Spleen (tissue), 7 donors: Measurements from ENCODE around the gene PPP1R37.

Experiments used
- CTCF ChIP-seq, 11 experiments: fragments of 200-600 bp in 7 of 11; fragments of 450-650 bp in 4 of 11; sonication (generic) in 4 of 11; IDR thresholded peaks in 8 of 11; conservative IDR thresholded peaks in 3 of 11; 1 replicate in 7 of 11; 2 replicates in 4 of 11; pipeline versions ENCODE4 v1.4.0 to v1.8.0; 2016 to 2021; ENCODE audit warnings: antibody characterized with exemption in 11 of 11, inconsistent platforms in 4 of 11, mild to moderate bottlenecking in 1 of 11
- POLR2A ChIP-seq, 3 donors: fragments of 450-650 bp; IDR thresholded peaks; one replicate each; pipeline ENCODE4 v1.5.1; 2017; ENCODE audit warnings: antibody characterized with exemption in 3 of 3, mild to moderate bottlenecking in 1 of 3
- POLR2AphosphoS5 ChIP-seq, 3 donors: sonication (generic); formaldehyde crosslinking; IDR thresholded peaks; one replicate each; pipeline ENCODE4 v1.5.1; 2017; ENCODE audit warnings: antibody characterized with exemption in 3 of 3
- donor health status: DM: no; HTN: no; CAD: no; lungs with moderate emphysema.
- donor health status: DM: no; HTN: no; CAD: no.
- donor health status: DM: no; HTN: no; CAD: no.

GRCh38 chr19:45086480-45086879, 6.5 kb upstream of the PPP1R37 start:
- no peak for TF ChIP-seq CTCF (IDR thresholded peaks at IDR 0.05 in 8 of 11, conservative IDR thresholded peaks at IDR 0.05 in 3 of 11)
- no peak for TF ChIP-seq POLR2AphosphoS5 (IDR thresholded peaks at IDR 0.05)
- no peak for TF ChIP-seq POLR2A (IDR thresholded peaks at IDR 0.05)
